H1 (cell line): ENCODE results near the gene CYP2W1.

Source experiments
- CEBPB ChIP-seq: IDR thresholded peaks from 2 replicates; pipeline ENCODE4 v1.6.1; 2012; ENCODE audit warnings: low read depth, low read length
- CREB1 ChIP-seq: IDR thresholded peaks from 2 replicates; pipeline ENCODE4 v1.6.1; 2012; ENCODE audit warnings: inconsistent platforms
- CTCF ChIP-seq, 3 experiments: IDR thresholded peaks; 1 replicate in 2 of 3; 2 replicates in 1 of 3; pipeline versions ENCODE4 v1.5.1 to v1.6.1; 2011; ENCODE audit warnings: low read length in 3 of 3, mild to moderate bottlenecking in 3 of 3, inconsistent platforms in 2 of 3, low read depth in 1 of 3, moderate library complexity in 1 of 3; ENCODE audit not compliant: insufficient read depth in 1 of 3; ENCODE audit errors: control extremely low read depth in 1 of 3
- NRF1 ChIP-seq: IDR thresholded peaks from 2 replicates; pipeline ENCODE4 v1.6.1; 2011; ENCODE audit warnings: mild to moderate bottlenecking, low read depth, low read length, improper control_type of control experiment
- POLR2A ChIP-seq, 2 experiments: IDR thresholded peaks; 1 replicate in 1 of 2; 2 replicates in 1 of 2; pipeline ENCODE4 v1.6.1; 2011; ENCODE audit warnings: low read depth in 2 of 2, low read length in 2 of 2, mild to moderate bottlenecking in 2 of 2; ENCODE audit errors: control extremely low read depth in 1 of 2
- RNF2 ChIP-seq: fragments of 200-900, 300-1000 bp; sonication (generic); IDR thresholded peaks from 2 replicates; pipeline ENCODE4 v1.7.1; 2016; ENCODE audit warnings: borderline replicate concordance, low read depth, mild to moderate bottlenecking, antibody characterized with exemption, low read length; ENCODE audit not compliant: poor library complexity, severe bottlenecking; ENCODE audit errors: missing control alignments
- SRF ChIP-seq: IDR thresholded peaks from 2 replicates; pipeline ENCODE4 v1.6.1; 2011; ENCODE audit warnings: mild to moderate bottlenecking, low read depth, low read length, moderate library complexity
- TCF12 ChIP-seq: IDR thresholded peaks from 2 replicates; pipeline ENCODE4 v1.6.1; 2011; ENCODE audit warnings: low read depth, mild to moderate bottlenecking, low read length

- no peak for TF ChIP-seq SRF
- no peak for TF ChIP-seq CREB1
- TF ChIP-seq POLR2A (IDR thresholded peaks at IDR 0.05; ENCODE audit: control extremely low read depth in 1 of 2, low read depth in 2 of 2, low read length in 2 of 2), result no peak
- TF ChIP-seq CTCF (IDR thresholded peaks at IDR 0.05; ENCODE audit: control extremely low read depth in 1 of 3, insufficient read depth in 1 of 3, low read depth in 1 of 3, low read length in 3 of 3), result no peak
- no peak for TF ChIP-seq TCF12
- no peak for TF ChIP-seq RNF2
- no peak for TF ChIP-seq CEBPB
- TF ChIP-seq NRF1, result no peak
Measured at GRCh38 chr7:986766-987751, 4.1 kb downstream of the CYP2W1 start.
